GM18907 (cell line): ENCODE results near the gene CSTF2T.

Experiments
- ATAC-seq: cut with Tn5 transposase; IDR thresholded peaks from one replicate; pipeline ENCODE4 v1.9.1; 2021; ENCODE audit warnings: mild to moderate bottlenecking, moderate library complexity; ENCODE audit not compliant: unreplicated experiment

The CSTF2T gene

GRCh38 chr10:51699475-51700227, at the start of gene CSTF2T:
Gene CSTF2T, minus strand, starts transcription at chr10:51699595. Its CDS starts 46 bp downstream, at chr10:51699549.
- peak; percentile 93 for ATAC-seq

- ATAC-seq = no peak
Measured at GRCh38 chr10:51748959-51749358, 49.6 kb upstream of the CSTF2T start.

GRCh38 chr10:51747216-51747615, 47.8 kb upstream of the CSTF2T start:
- no peak for ATAC-seq

- ATAC-seq = no peak
Measured at GRCh38 chr10:51745397-51745796, 46.0 kb upstream of the CSTF2T start.

- peak; percentile 54 for ATAC-seq
Measured at GRCh38 chr10:51744235-51745000, 45.0 kb upstream of the CSTF2T start.

GRCh38 chr10:51743146-51743545, 43.8 kb upstream of the CSTF2T start:
- ATAC-seq = peak; percentile 99

GRCh38 chr10:51733057-51733456, 33.7 kb upstream of the CSTF2T start:
- ATAC-seq = no peak

GRCh38 chr10:51729822-51730555, 30.6 kb upstream of the CSTF2T start:
- ATAC-seq = no peak

GRCh38 chr10:51724038-51724437, 24.6 kb upstream of the CSTF2T start:
- no peak for ATAC-seq

- no peak for ATAC-seq
Measured at GRCh38 chr10:51718804-51719291, 19.5 kb upstream of the CSTF2T start.

- no peak for ATAC-seq
Measured at GRCh38 chr10:51716981-51717380, 17.6 kb upstream of the CSTF2T start.

GRCh38 chr10:51711519-51711891, 12.1 kb upstream of the CSTF2T start:
- no peak for ATAC-seq

GRCh38 chr10:51709324-51709972, 10.1 kb upstream of the CSTF2T start:
- no peak for ATAC-seq

GRCh38 chr10:51708609-51709008, 9.2 kb upstream of the CSTF2T start:
- ATAC-seq = no peak

- ATAC-seq = no peak
Measured at GRCh38 chr10:51707821-51708424, 8.5 kb upstream of the CSTF2T start.

- ATAC-seq = no peak
Measured at GRCh38 chr10:51707392-51707791, 8.0 kb upstream of the CSTF2T start.

GRCh38 chr10:51706225-51706624, 6.8 kb upstream of the CSTF2T start:
- ATAC-seq = no peak

- ATAC-seq = no peak
Measured at GRCh38 chr10:51705774-51706173, 6.4 kb upstream of the CSTF2T start.

GRCh38 chr10:51700228-51700817, 928 bp upstream of the CSTF2T start:
- ATAC-seq = no peak

- ATAC-seq = peak; percentile 38
Measured at GRCh38 chr10:51699145-51699474, 285 bp downstream of the CSTF2T start.
